Testis (tissue), 2 donors: ENCODE measurements around the gene HOPX.

Source experiments
- POLR2A ChIP-seq: fragments of 450-650 bp; IDR thresholded peaks from one replicate; pipeline ENCODE4 v1.6.1; 2017; ENCODE audit warnings: antibody characterized with exemption, mild to moderate bottlenecking, moderate library complexity
- TF ChIP-seq, protein P1 (sequence below), 3 experiments: fragments of 450-650 bp in 2 of 3; fragments of 200-600 bp in 1 of 3; sonication (generic) in 1 of 3; IDR thresholded peaks; one replicate each; pipeline ENCODE4 v1.5.1; 2016 to 2019; ENCODE audit warnings: antibody characterized with exemption in 3 of 3, mild to moderate bottlenecking in 2 of 3, moderate library complexity in 1 of 3

DNA sequence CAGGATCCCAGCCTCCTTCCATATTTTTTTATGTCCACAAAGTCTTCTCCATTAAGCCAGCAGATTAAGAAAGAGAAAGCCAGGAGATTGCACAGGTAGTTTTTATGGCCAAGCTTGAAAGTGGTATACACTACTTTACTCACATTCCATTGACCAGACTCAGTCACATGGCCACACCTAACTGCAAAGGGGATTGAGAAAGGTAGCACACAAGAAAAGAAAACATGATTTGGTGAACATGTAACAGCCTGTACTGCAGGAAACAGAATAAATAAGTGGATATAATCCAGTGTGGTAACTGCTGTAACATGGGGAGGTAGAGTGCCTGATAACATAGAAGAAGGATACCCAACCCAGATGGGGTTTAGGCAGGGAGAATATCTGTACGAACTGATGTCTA lies 43.9 kb downstream of the HOPX start:
- TF ChIP-seq, protein P1, sequence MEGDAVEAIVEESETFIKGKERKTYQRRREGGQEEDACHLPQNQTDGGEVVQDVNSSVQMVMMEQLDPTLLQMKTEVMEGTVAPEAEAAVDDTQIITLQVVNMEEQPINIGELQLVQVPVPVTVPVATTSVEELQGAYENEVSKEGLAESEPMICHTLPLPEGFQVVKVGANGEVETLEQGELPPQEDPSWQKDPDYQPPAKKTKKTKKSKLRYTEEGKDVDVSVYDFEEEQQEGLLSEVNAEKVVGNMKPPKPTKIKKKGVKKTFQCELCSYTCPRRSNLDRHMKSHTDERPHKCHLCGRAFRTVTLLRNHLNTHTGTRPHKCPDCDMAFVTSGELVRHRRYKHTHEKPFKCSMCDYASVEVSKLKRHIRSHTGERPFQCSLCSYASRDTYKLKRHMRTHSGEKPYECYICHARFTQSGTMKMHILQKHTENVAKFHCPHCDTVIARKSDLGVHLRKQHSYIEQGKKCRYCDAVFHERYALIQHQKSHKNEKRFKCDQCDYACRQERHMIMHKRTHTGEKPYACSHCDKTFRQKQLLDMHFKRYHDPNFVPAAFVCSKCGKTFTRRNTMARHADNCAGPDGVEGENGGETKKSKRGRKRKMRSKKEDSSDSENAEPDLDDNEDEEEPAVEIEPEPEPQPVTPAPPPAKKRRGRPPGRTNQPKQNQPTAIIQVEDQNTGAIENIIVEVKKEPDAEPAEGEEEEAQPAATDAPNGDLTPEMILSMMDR (IDR thresholded peaks at IDR 0.05), result no peak
- no peak for TF ChIP-seq POLR2A
